H1 (cell line): Measurements from ENCODE around the gene TPM2. TPM values are rescaled to one million over a fixed set of nuclear protein-coding genes. Genes with fewer than 3 reads are reported as not detected.

Experiments
- CTCF ChIA-PET: fragments of 300-600 bp; sonication (Branson Sonifier 250); formaldehyde crosslinking; loops from one replicate; lab custom pipeline; 2021; ENCODE audit not compliant: partially characterized antibody; lab: Charles Lee
- POLR2A ChIA-PET: fragments of 300-600 bp; sonication (Branson Sonifier 250); formaldehyde crosslinking; loops from one replicate; lab custom pipeline; 2021; ENCODE audit warnings: inconsistent platforms; ENCODE audit not compliant: partially characterized antibody; lab: Charles Lee
- DNase-seq, 2 experiments: peaks; one replicate each; pipeline versions ENCODE4 v3.0.0 to v3.0.0-alpha.2; 2010 to 2022; ENCODE audit warnings: low spot score in 2 of 2, low read depth in 1 of 2, mixed read lengths in 1 of 2
- FAIRE-seq: peaks from 2 replicates; lab custom pipeline; 2011; peaks lifted over from hg19 to GRCh38; lab: Jason Lieb, UNC
- H2AFZ ChIP-seq: 2 replicates; pipeline ENCODE4 v1.8.1; 2012; ENCODE audit warnings: low read length, inconsistent platforms
- H2AK5ac ChIP-seq: 2 replicates; pipeline ENCODE4 v1.6.1; 2013; ENCODE audit warnings: low read depth, low read length
- H2BK120ac ChIP-seq: replicated peaks from 2 replicates; pipeline ENCODE3; 2013; ENCODE audit warnings: low read depth, low read length, inconsistent platforms
- H2BK12ac ChIP-seq: 2 replicates; pipeline ENCODE4 v1.6.1; 2013; ENCODE audit warnings: low read depth, low read length
- H2BK15ac ChIP-seq: 2 replicates; pipeline ENCODE4 v1.6.1; 2013; ENCODE audit warnings: low read length
- H2BK20ac ChIP-seq: 2 replicates; pipeline ENCODE4 v1.6.1; 2013; ENCODE audit warnings: low read length
- H2BK5ac ChIP-seq: 2 replicates; pipeline ENCODE4 v1.6.1; 2013; ENCODE audit warnings: low read depth, low read length
- H3K14ac ChIP-seq: 2 replicates; pipeline ENCODE4 v1.6.1; 2013; ENCODE audit warnings: inconsistent platforms; ENCODE audit not compliant: insufficient read length
- H3K18ac ChIP-seq: 2 replicates; pipeline ENCODE4 v1.6.1; 2013; ENCODE audit warnings: low read length; ENCODE audit errors: extremely low read depth
- H3K23ac ChIP-seq: 2 replicates; pipeline ENCODE4 v1.6.1; 2013; ENCODE audit warnings: inconsistent platforms; ENCODE audit not compliant: insufficient read length
- H3K23me2 ChIP-seq: 2 replicates; pipeline ENCODE4 v1.6.1; 2013; ENCODE audit warnings: low read depth, low read length
- H3K27ac ChIP-seq: 2 replicates; pipeline ENCODE4 v1.6.1; 2011; ENCODE audit warnings: low read depth, low read length, inconsistent platforms
- H3K27me3 ChIP-seq, 4 experiments: replicated peaks in 1 of 4; 1 replicate in 1 of 4; 2 replicates in 3 of 4; pipeline versions ENCODE4 v1.6.1 to v1.8.1; 2011 to 2013; ENCODE audit warnings: low read length in 3 of 4, mild to moderate bottlenecking in 3 of 4, inconsistent platforms in 2 of 4, mixed read lengths in 2 of 4, moderate library complexity in 1 of 4; ENCODE audit not compliant: control insufficient read depth in 3 of 4, insufficient read depth in 3 of 4; ENCODE audit errors: extremely low read depth in 1 of 4
- H3K36me3 ChIP-seq, 4 experiments: 2 replicates each; pipeline versions ENCODE4 v1.6.1 to v1.8.1; 2011 to 2013; ENCODE audit warnings: mild to moderate bottlenecking in 4 of 4, low read length in 3 of 4, moderate library complexity in 2 of 4, control low read depth in 1 of 4, inconsistent platforms in 1 of 4; ENCODE audit not compliant: insufficient read depth in 4 of 4, control insufficient read depth in 2 of 4
- H3K4ac ChIP-seq: replicated peaks from 2 replicates; pipeline ENCODE3; 2013; ENCODE audit warnings: low read length, low read depth, mixed read lengths, inconsistent platforms; ENCODE audit not compliant: insufficient read length
- H3K4me1 ChIP-seq, 4 experiments: replicated peaks in 1 of 4; 1 replicate in 1 of 4; 2 replicates in 3 of 4; pipeline versions ENCODE4 v1.6.1 to v1.8.1; 2011 to 2013; ENCODE audit warnings: low read length in 3 of 4, inconsistent platforms in 2 of 4, mixed read lengths in 1 of 4; ENCODE audit not compliant: insufficient read depth in 4 of 4, control insufficient read depth in 3 of 4
- H3K4me2 ChIP-seq, 2 experiments: 2 replicates each; pipeline versions ENCODE4 v1.6.1 to v1.8.1; 2011 to 2013; ENCODE audit warnings: low read depth in 2 of 2, low read length in 2 of 2, control low read depth in 1 of 2, inconsistent platforms in 1 of 2, mild to moderate bottlenecking in 1 of 2; ENCODE audit not compliant: insufficient read depth in 1 of 2
- H3K4me3 ChIP-seq, 4 experiments: fragments of 200-600, 300-600 bp in 1 of 4; sonication (generic), shearing (Covaris generic), sonication (Bioruptor Twin) in 1 of 4; 2 replicates each; pipeline versions ENCODE4 v1.5.1 to v1.8.1; 2011 to 2016; ENCODE audit warnings: low read length in 4 of 4, low read depth in 3 of 4, control low read depth in 2 of 4, inconsistent platforms in 2 of 4, mild to moderate bottlenecking in 2 of 4, mixed read lengths in 1 of 4, moderate library complexity in 1 of 4; ENCODE audit not compliant: insufficient read depth in 2 of 4; ENCODE audit errors: extremely low read depth in 1 of 4
- H3K56ac ChIP-seq: replicated peaks from 2 replicates; pipeline ENCODE3; 2013; ENCODE audit warnings: low read depth, mild to moderate bottlenecking, mixed read lengths, low read length, inconsistent platforms; ENCODE audit not compliant: insufficient read length
- H3K79me1 ChIP-seq: 2 replicates; pipeline ENCODE4 v1.6.1; 2013; ENCODE audit warnings: low read depth, low read length, control low read depth
- H3K79me2 ChIP-seq, 2 experiments: 2 replicates each; pipeline versions ENCODE4 v1.6.1 to v1.8.1; 2012 to 2013; ENCODE audit warnings: low read length in 2 of 2, mild to moderate bottlenecking in 2 of 2, inconsistent platforms in 1 of 2; ENCODE audit not compliant: insufficient read depth in 2 of 2, control insufficient read depth in 1 of 2
- H3K9ac ChIP-seq, 4 experiments: replicated peaks in 1 of 4; 1 replicate in 1 of 4; 2 replicates in 3 of 4; pipeline versions ENCODE4 v1.6.1 to v1.8.1; 2011 to 2013; ENCODE audit warnings: low read depth in 3 of 4, low read length in 3 of 4, control low read depth in 2 of 4, mild to moderate bottlenecking in 2 of 4, moderate library complexity in 2 of 4, inconsistent platforms in 1 of 4; ENCODE audit errors: extremely low read depth in 1 of 4
- H3K9me3 ChIP-seq, 2 experiments: 2 replicates each; pipeline versions ENCODE4 v1.6.1 to v1.8.1; 2012 to 2013; ENCODE audit warnings: mild to moderate bottlenecking in 2 of 2, moderate library complexity in 2 of 2, control low read depth in 1 of 2, inconsistent platforms in 1 of 2, low read depth in 1 of 2, low read length in 1 of 2, mixed read lengths in 1 of 2; ENCODE audit not compliant: insufficient read depth in 2 of 2
- H4K20me1 ChIP-seq, 2 experiments: replicated peaks in 1 of 2; 2 replicates each; pipeline versions ENCODE3 to v1.8.1; 2011 to 2013; ENCODE audit warnings: inconsistent platforms in 2 of 2, low read length in 2 of 2, mild to moderate bottlenecking in 1 of 2; ENCODE audit not compliant: insufficient read depth in 2 of 2, control insufficient read depth in 1 of 2
- H4K5ac ChIP-seq: 2 replicates; pipeline ENCODE4 v1.6.1; 2013; ENCODE audit warnings: low read length, low read depth, mixed read lengths, inconsistent platforms; ENCODE audit not compliant: insufficient read length
- H4K8ac ChIP-seq: 2 replicates; pipeline ENCODE4 v1.8.0; 2013; ENCODE audit warnings: mild to moderate bottlenecking, moderate library complexity, low read length, inconsistent platforms; ENCODE audit not compliant: insufficient read depth; ENCODE audit errors: extremely low read depth
- H4K91ac ChIP-seq: replicated peaks from 2 replicates; pipeline ENCODE3; 2013; ENCODE audit warnings: low read length, mixed read lengths, inconsistent platforms; ENCODE audit not compliant: insufficient read length
- ASH2L ChIP-seq: fragments of 200-600, 300-600 bp; sonication (generic); IDR thresholded peaks from one replicate; pipeline ENCODE4 v1.7.1; 2017; ENCODE audit warnings: low read length
- CREB1 ChIP-seq: IDR thresholded peaks from 2 replicates; pipeline ENCODE4 v1.6.1; 2012; ENCODE audit warnings: inconsistent platforms
- FOSL1 ChIP-seq: IDR thresholded peaks from 2 replicates; pipeline ENCODE4 v1.6.1; 2011; ENCODE audit warnings: mild to moderate bottlenecking, low read depth, low read length, moderate library complexity; ENCODE audit not compliant: insufficient read depth
- GTF2F1 ChIP-seq: IDR thresholded peaks from 2 replicates; pipeline ENCODE4 v1.6.1; 2012; ENCODE audit warnings: low read depth, low read length, improper control_type of control experiment, borderline replicate concordance
- NANOG ChIP-seq: IDR thresholded peaks from 2 replicates; pipeline ENCODE4 v1.6.1; 2011; ENCODE audit warnings: low read length, low read depth, mild to moderate bottlenecking, inconsistent platforms; ENCODE audit not compliant: insufficient read depth, poor library complexity, severe bottlenecking
- NRF1 ChIP-seq: IDR thresholded peaks from 2 replicates; pipeline ENCODE4 v1.6.1; 2011; ENCODE audit warnings: mild to moderate bottlenecking, low read depth, low read length, improper control_type of control experiment
- RAD21 ChIP-seq, 2 experiments: IDR thresholded peaks in 1 of 2; conservative IDR thresholded peaks in 1 of 2; 2 replicates each; pipeline ENCODE4 v1.6.1; 2011; ENCODE audit warnings: low read depth in 2 of 2, low read length in 2 of 2, improper control_type of control experiment in 1 of 2, inconsistent platforms in 1 of 2, mild to moderate bottlenecking in 1 of 2, moderate library complexity in 1 of 2
- RBBP5 ChIP-seq: IDR thresholded peaks from 2 replicates; pipeline ENCODE4 v1.7.1; 2012; ENCODE audit warnings: low read depth, mild to moderate bottlenecking, inconsistent platforms, low read length, moderate library complexity, borderline replicate concordance
- TAF1 ChIP-seq: IDR thresholded peaks from 2 replicates; pipeline ENCODE4 v1.6.1; 2011; ENCODE audit warnings: mild to moderate bottlenecking, low read depth, low read length
- TBP ChIP-seq: IDR thresholded peaks from 2 replicates; pipeline ENCODE4 v1.6.1; 2011; ENCODE audit warnings: low read depth, low read length, improper control_type of control experiment
- YY1 ChIP-seq: IDR thresholded peaks from 2 replicates; pipeline ENCODE4 v1.6.1; 2011; ENCODE audit warnings: low read depth, mild to moderate bottlenecking, low read length
- WGBS, 2 experiments: shearing (Covaris generic) in 1 of 2; methylation state at CpG; one replicate each; pipeline versions ENCODE4 v1.1.6 to v1.1.7; 2013 to 2015; ENCODE audit warnings: low lambda C conversion rate in 2 of 2, mixed read lengths in 2 of 2, inconsistent platforms in 1 of 2, low coverage in 1 of 2, missing lambda C conversion rate in 1 of 2; ENCODE audit not compliant: insufficient replicate concordance in 2 of 2, insufficient coverage in 1 of 2, insufficient read length in 1 of 2; ENCODE audit errors: extremely low coverage in 1 of 2, missing lambda C conversion rate in 1 of 2; 5-methylcytosine and 5-hydroxymethylcytosine counted together
- polyA plus RNA-seq, 7 experiments: library from polyadenylated mRNA; depleted of rRNA in 3 of 7; stranded (reverse) in 5 of 7; unstranded in 2 of 7; fragments of >200 nt in 5 of 7; fragments of 200-250 nt in 2 of 7; gene quantifications; 1 replicate in 5 of 7; 2 replicates in 1 of 7; 4 replicates in 1 of 7; pipeline versions ENCODE4 v1.2.1 to v1.2.3, GENCODE V29; 2011 to 2013; ENCODE audit warnings: missing spikeins in 2 of 7, mixed read lengths in 2 of 7
- total RNA-seq: library from RNA; stranded (reverse); fragmentation: NEBNext Ultra II Directional; extraction: Animal tissue kit (Norgen Biotek cat#: 25700); gene quantifications from 2 replicates; pipeline ENCODE4 v1.2.1, GENCODE V29; 2021
- TF ChIP-seq, protein P1 (sequence below): IDR thresholded peaks from 2 replicates; pipeline ENCODE4 v1.6.1; 2012; ENCODE audit warnings: inconsistent platforms

Gene TPM2
- total and polyA plus RNA-seq, 2 of the 8 experiments (the other 6 are each of a cell fraction or from before 2014, with no cell fraction given), result 62.5 to 181 TPM

GRCh38 chr9:35738924-35739323, 49.2 kb upstream of the TPM2 start:
- Histone ChIP-seq H4K20me1 (peaks cover 7 to 17% of the 10 kb centered on the region in 2 experiments), H3K4ac (no peak overlapping the region), H2BK20ac (no peak overlapping the region), H2BK15ac (no peak overlapping the region), H4K5ac (no peak overlapping the region), H3K14ac (no peak overlapping the region), H3K4me1 (peaks cover 0 to 2% (median under 1%) of the 10 kb centered on the region in 4 experiments; a peak in 2 of 7 replicates), H2AFZ (no peak overlapping the region), H3K9ac (no peak overlapping the region), H3K4me3 (no peak overlapping the region), H3K23me2 (no peaks in the 10 kb centered on the region; the same call in 1 of the 2 replicates), H4K91ac (no peak overlapping the region), H3K27me3 (no peaks in the 10 kb centered on the region), H3K18ac (no peak overlapping the region), H3K79me1 (peaks cover 4% of the 10 kb centered on the region; the same call in 1 of the 2 replicates), H3K56ac (no peak overlapping the region), H2BK5ac (no peak overlapping the region), H3K4me2 (no peak overlapping the region), H3K36me3 (peaks cover 34 to 80% (median 70%) of the 10 kb centered on the region in 4 experiments), H3K79me2 (peaks cover 0 to 5% of the 10 kb centered on the region in 2 experiments; a peak in 1 of 4 replicates), H3K27ac (no peak overlapping the region), H3K23ac (no peak overlapping the region), H2BK120ac (no peak overlapping the region), H2BK12ac (no peak overlapping the region), H4K8ac (no peak overlapping the region), H2AK5ac (no peak overlapping the region), H3K9me3 (no peaks in the 10 kb centered on the region; a peak in 1 of 4 replicates)
- DNase-seq (no peak), FAIRE-seq (no peak)
- CTCF ChIA-PET, result interaction anchor here (0.6 to 16.0 kb wide), 9 partner anchors 9 to 49 kb away, joined by 3 to 198 read pairs (median 4); partner anchors contain the start of genes CREB3, MSMP, RGP1 and TLN1
- POLR2A ChIA-PET, result interaction anchor here (1.2 to 4.8 kb wide), 4 partner anchors 9 to 42 kb away, joined by 3 to 35 read pairs (median 8); partner anchors contain the start of genes GBA2 and RGP1
- 92% methylated on average over 7 of the region's 7 CpGs; no CpG with 5 or more reads in 1 of the 2 experiments for WGBS, 2 experiments
- TF ChIP-seq ASH2L, result no peak
- no peak for TF ChIP-seq RAD21 (IDR thresholded peaks at IDR 0.05 in 1 of 2, conservative IDR thresholded peaks at IDR 0.05 in 1 of 2; ENCODE audit: low read depth in 2 of 2, low read length in 2 of 2)
- TF ChIP-seq FOSL1, result no peak
- no peak for TF ChIP-seq RBBP5
- TF ChIP-seq TBP, result no peak
- TF ChIP-seq YY1, result no peak
- TF ChIP-seq, protein P1, sequence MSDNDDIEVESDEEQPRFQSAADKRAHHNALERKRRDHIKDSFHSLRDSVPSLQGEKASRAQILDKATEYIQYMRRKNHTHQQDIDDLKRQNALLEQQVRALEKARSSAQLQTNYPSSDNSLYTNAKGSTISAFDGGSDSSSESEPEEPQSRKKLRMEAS, result no peak
- no peak for TF ChIP-seq GTF2F1
- no peak for TF ChIP-seq NANOG
- no peak for TF ChIP-seq NRF1
- no peak for TF ChIP-seq CREB1
- no peak for TF ChIP-seq TAF1
